Mononuclear cell (primary cell): ENCODE results near the gene MX1. TPM values are rescaled to one million over a fixed set of nuclear protein-coding genes. Genes with fewer than 3 reads are reported as not detected.
"Not testable (repeated sequence)": the region's sequence is repeated elsewhere in the genome, so short reads cannot be mapped to it uniquely, and the experiment has no call there.

ENCODE experiments used
- H3K27me3 ChIP-seq: 2 replicates; pipeline ENCODE4 v1.6.0; 2011; ENCODE audit warnings: low read length, control low read depth; ENCODE audit not compliant: insufficient read depth
- H3K4me1 ChIP-seq: 2 replicates; pipeline ENCODE4 v1.5.1; 2011; ENCODE audit warnings: mild to moderate bottlenecking, low read length, control low read depth; ENCODE audit not compliant: insufficient read depth
- H3K4me3 ChIP-seq: 2 replicates; pipeline ENCODE4 v1.5.1; 2011; ENCODE audit warnings: mild to moderate bottlenecking, low read length, moderate library complexity
- H3K9me3 ChIP-seq: 2 replicates; pipeline ENCODE4 v1.5.1; 2011; ENCODE audit warnings: low read depth, mild to moderate bottlenecking, control low read depth, low read length
- total RNA-seq: library from RNA; depleted of rRNA; stranded (reverse); fragments of >200 nt; gene quantifications from one replicate; pipeline ENCODE4 v1.2.3, GENCODE V29; 2012

The MX1 gene
- total RNA-seq, 1 donor: 77.8 TPM

- H3K27me3 ChIP-seq: no peaks in the 10 kb centered on the region
- peaks cover 37% of the 10 kb centered on the region for H3K4me1 ChIP-seq
- H3K4me3 ChIP-seq: no peak overlapping the region
- no peaks in the 10 kb centered on the region for H3K9me3 ChIP-seq
These were observed 26.7 kb upstream of the MX1 start for GRCh38 chr21:41399246-41399800.

- Histone ChIP-seq H3K27me3 (no peaks in the 10 kb centered on the region), H3K4me3 (no peak overlapping the region), H3K4me1 (peaks cover 34% of the 10 kb centered on the region), H3K9me3 (no peaks in the 10 kb centered on the region)
These were observed 23.8 kb upstream of the MX1 start for GRCh38 chr21:41402231-41402630.

- Histone ChIP-seq H3K4me1 (peaks cover 28% of the 10 kb centered on the region), H3K4me3 (no peak overlapping the region), H3K9me3 (no peaks in the 10 kb centered on the region), H3K27me3 (no peaks in the 10 kb centered on the region)
These were observed 23.2 kb upstream of the MX1 start for GRCh38 chr21:41402796-41403195.

- peaks cover 23% of the 10 kb centered on the region for H3K4me1 ChIP-seq
- H3K4me3 ChIP-seq: no peak overlapping the region
- H3K27me3 ChIP-seq: no peaks in the 10 kb centered on the region
- H3K9me3 ChIP-seq: no peaks in the 10 kb centered on the region
These were observed 22.7 kb upstream of the MX1 start for GRCh38 chr21:41403331-41403730.

GRCh38 chr21:41403966-41404365 is 22.1 kb upstream of the MX1 start:
- Histone ChIP-seq H3K4me1 (peaks cover 20% of the 10 kb centered on the region), H3K9me3 (no peaks in the 10 kb centered on the region), H3K4me3 (no peak overlapping the region), H3K27me3 (no peaks in the 10 kb centered on the region)

- Histone ChIP-seq H3K4me1 (peaks cover 20% of the 10 kb centered on the region), H3K27me3 (no peaks in the 10 kb centered on the region), H3K4me3 (no peak overlapping the region), H3K9me3 (no peaks in the 10 kb centered on the region)
These were observed 20.7 kb upstream of the MX1 start for GRCh38 chr21:41405321-41405720.

GRCh38 chr21:41406340-41406739 is 19.7 kb upstream of the MX1 start:
- H3K9me3 ChIP-seq: no peaks in the 10 kb centered on the region
- peaks cover 20% of the 10 kb centered on the region for H3K4me1 ChIP-seq
- H3K4me3 ChIP-seq: no peak overlapping the region
- H3K27me3 ChIP-seq: no peaks in the 10 kb centered on the region

- Histone ChIP-seq H3K27me3 (no peaks in the 10 kb centered on the region), H3K4me3 (no peak overlapping the region), H3K9me3 (no peaks in the 10 kb centered on the region), H3K4me1 (peaks cover 20% of the 10 kb centered on the region)
These were observed 18.2 kb upstream of the MX1 start for GRCh38 chr21:41407541-41408460.

GRCh38 chr21:41410361-41410760 is 15.7 kb upstream of the MX1 start:
- Histone ChIP-seq H3K4me3 (no peak overlapping the region), H3K9me3 (no peaks in the 10 kb centered on the region), H3K4me1 (peaks cover 16% of the 10 kb centered on the region), H3K27me3 (no peaks in the 10 kb centered on the region)

GRCh38 chr21:41410767-41411448 is 15.1 kb upstream of the MX1 start:
- H3K9me3 ChIP-seq: no peaks in the 10 kb centered on the region
- peaks cover 11% of the 10 kb centered on the region for H3K4me1 ChIP-seq
- H3K4me3 ChIP-seq: no peak overlapping the region

GRCh38 chr21:41411449-41412089 is 14.5 kb upstream of the MX1 start:
- Histone ChIP-seq H3K4me1 (peaks cover 5% of the 10 kb centered on the region), H3K9me3 (no peaks in the 10 kb centered on the region), H3K27me3 (no peaks in the 10 kb centered on the region), H3K4me3 (no peak overlapping the region)

More at GRCh38 chr21:41410767-41411448, 15.1 kb upstream of the MX1 start:
- H3K27me3 ChIP-seq: no peaks in the 10 kb centered on the region

- H3K4me1 ChIP-seq: peaks cover 30% of the 10 kb centered on the region
- H3K27me3 ChIP-seq, H3K9me3 ChIP-seq, H3K4me3 ChIP-seq: not testable (repeated sequence)
These were observed 8.5 kb upstream of the MX1 start for GRCh38 chr21:41417505-41417904.

- Histone ChIP-seq H3K4me3 (no peak overlapping the region), H3K4me1 (peaks cover 39% of the 10 kb centered on the region), H3K27me3 (no peaks in the 10 kb centered on the region), H3K9me3 (no peaks in the 10 kb centered on the region)
These were observed 7.6 kb upstream of the MX1 start for GRCh38 chr21:41418393-41418792.

- Histone ChIP-seq H3K4me1 (peaks cover 46% of the 10 kb centered on the region), H3K4me3 (no peak overlapping the region), H3K27me3 (no peaks in the 10 kb centered on the region), H3K9me3 (no peaks in the 10 kb centered on the region)
These were observed 6.9 kb upstream of the MX1 start for GRCh38 chr21:41418956-41419680.
